Effector memory CD8-positive, alpha-beta T cell (primary cell): ENCODE data around the gene TMEM181.
"Not testable (repeated sequence)": the region's sequence is repeated elsewhere in the genome, so short reads cannot be mapped to it uniquely, and the experiment has no call there.

Source experiments
- ATAC-seq: fragments of 150-1000 bp; cut with Tn5 transposase; replicated peaks from 2 replicates; pipeline ENCODE4 v1.10.0; 2021; ENCODE audit warnings: mild to moderate bottlenecking, moderate library complexity
- DNase-seq, 3 experiments: peaks; one replicate each; pipeline ENCODE4 v3.0.0; 2021
- H3K27ac Mint-ChIP-seq, 2 donors: one replicate each; pipeline ENCODE4 v1.8.0; 2022; ENCODE audit warnings: mild to moderate bottlenecking in 2 of 2, mixed read lengths in 2 of 2, moderate library complexity in 2 of 2
- H3K27me3 Mint-ChIP-seq, 2 donors: one replicate each; pipeline ENCODE4 v1.8.0; 2022; ENCODE audit warnings: mixed read lengths in 2 of 2
- H3K36me3 Mint-ChIP-seq: one replicate; pipeline ENCODE4 v1.8.0; 2022; ENCODE audit warnings: mild to moderate bottlenecking, moderate library complexity, mixed read lengths; ENCODE audit not compliant: insufficient read depth
- H3K4me1 Mint-ChIP-seq, 2 donors: one replicate each; pipeline ENCODE4 v1.8.0; 2022; ENCODE audit warnings: low read depth in 2 of 2, mixed read lengths in 2 of 2
- H3K4me3 Mint-ChIP-seq, 2 donors: one replicate each; pipeline ENCODE4 v1.8.0; 2022; ENCODE audit warnings: mild to moderate bottlenecking in 2 of 2, mixed read lengths in 2 of 2, moderate library complexity in 2 of 2
- H3K9me3 Mint-ChIP-seq, 2 donors: one replicate each; pipeline ENCODE4 v1.8.0; 2022; ENCODE audit warnings: mixed read lengths in 2 of 2

TMEM181 gene

DNA sequence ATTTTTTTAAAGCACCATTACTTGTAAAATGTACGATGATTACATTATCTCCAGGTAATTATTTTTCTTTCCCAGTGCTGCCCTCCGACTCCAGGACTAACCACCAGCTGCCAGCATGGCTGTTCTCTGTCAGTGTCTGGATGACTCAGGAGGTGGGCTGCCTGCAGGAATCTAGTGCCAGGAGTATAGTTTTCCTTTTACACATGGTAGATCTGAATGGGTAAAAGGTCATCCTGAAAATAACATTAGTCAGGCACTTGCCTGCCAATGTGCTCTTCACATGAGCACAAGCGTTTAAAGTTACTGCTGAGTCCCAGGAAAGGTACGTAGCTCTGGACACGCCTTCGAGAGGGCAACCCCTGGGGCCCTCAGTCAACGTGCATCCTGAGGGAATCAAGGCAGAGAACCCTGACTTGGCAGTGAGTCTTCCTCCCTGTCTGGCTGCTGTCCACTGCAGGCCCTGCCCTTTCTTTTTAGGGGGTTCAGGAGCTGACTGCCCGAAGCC is 82.3 kb downstream of the TMEM181 start:
- Mint-ChIP-seq H3K27ac (peak overlapping the region; percentile 95 to 96), H3K9me3 (no peaks in the 10 kb centered on the region), H3K27me3 (no peaks in the 10 kb centered on the region), H3K36me3 (peaks cover 49% of the 10 kb centered on the region), H3K4me1 (peaks cover 54 to 68% of the 10 kb centered on the region in 2 donors), H3K4me3 (peak overlapping the region; percentile 94 to 97)
- ATAC-seq: no peak
- DNase-seq: no peak

- H3K9me3 Mint-ChIP-seq: no peaks in the 10 kb centered on the region
- no peak for DNase-seq
- peak; percentile 4 for ATAC-seq
- H3K27ac Mint-ChIP-seq: peak overlapping the region; percentile 95 to 96
- peaks cover 46% of the 10 kb centered on the region for H3K36me3 Mint-ChIP-seq
- peak overlapping the region; percentile 94 to 97 for H3K4me3 Mint-ChIP-seq
- no peaks in the 10 kb centered on the region for H3K27me3 Mint-ChIP-seq
- peaks cover 52 to 63% of the 10 kb centered on the region in 2 donors for H3K4me1 Mint-ChIP-seq
Measured at GRCh38 chr6:158643836-158644230, 83.9 kb downstream of the TMEM181 start.

- DNase-seq: peak; percentile 80 to 85 (median 85)
- Mint-ChIP-seq H3K27ac (peak within 1 kb of the TSS; percentile 95 to 96), H3K9me3 (no peaks in the 10 kb centered on the region), H3K27me3 (no peaks in the 10 kb centered on the region), H3K4me1 (peaks cover 55 to 63% of the 10 kb centered on the region in 2 donors), H3K36me3 (peaks cover 46% of the 10 kb centered on the region), H3K4me3 (peak within 1 kb of the TSS; percentile 94 to 97)
- ATAC-seq: peak; percentile 66
Measured at GRCh38 chr6:158644231-158645063, 84.6 kb downstream of the TMEM181 start, which contains the start of gene DYNLT1. Gene DYNLT1 (minus strand): TSS chr6:158644743. CDS start chr6:158644708, 35 bp downstream.

DNA sequence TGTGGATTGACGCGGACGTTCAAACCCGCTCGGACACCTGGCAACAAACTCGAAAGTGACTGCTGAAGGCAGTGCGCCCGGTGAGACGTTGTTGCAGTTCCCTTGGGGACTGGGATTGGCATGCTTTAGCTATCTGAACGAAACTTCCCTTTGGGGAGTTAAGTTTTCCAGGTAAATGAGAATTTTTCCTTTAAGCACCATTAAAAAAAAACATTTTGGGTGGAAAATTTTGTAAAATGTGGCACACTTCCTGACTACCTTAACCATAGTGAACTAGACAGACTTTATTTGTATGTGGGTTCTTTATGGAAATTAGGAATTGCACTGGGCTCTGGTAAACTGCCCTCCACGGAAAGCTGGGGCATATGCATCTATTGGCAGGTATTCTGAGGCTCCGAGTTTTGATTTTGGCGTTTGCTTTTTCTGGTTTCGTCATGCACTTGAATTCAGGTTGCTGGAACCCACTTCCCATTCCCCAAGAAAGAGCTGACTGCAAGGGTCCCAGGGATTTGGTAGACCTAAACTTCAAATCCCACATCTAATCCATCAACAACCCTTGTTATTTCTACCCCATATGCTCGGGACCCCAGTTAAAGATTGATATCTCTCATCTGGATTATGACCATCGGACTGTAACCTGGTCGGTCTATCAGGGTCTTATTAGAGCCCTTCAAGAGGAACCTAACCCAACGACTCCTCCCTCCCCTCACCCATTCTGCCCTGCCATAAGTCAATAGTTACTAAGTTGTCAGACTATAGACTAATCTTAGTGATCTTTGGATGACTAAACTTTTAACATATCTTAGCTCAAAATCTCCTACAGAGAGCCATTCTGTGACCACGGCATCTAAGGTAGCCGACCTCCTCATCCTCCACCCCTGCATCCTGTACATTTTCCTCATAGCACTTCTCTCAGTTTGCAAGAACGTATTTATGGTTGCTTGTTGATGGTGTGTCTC is 85.5 kb downstream of the TMEM181 start:
- Mint-ChIP-seq H3K9me3 (no peaks in the 10 kb centered on the region), H3K27ac (peak overlapping the region; percentile 95 to 96), H3K4me1 (peaks cover 54 to 57% of the 10 kb centered on the region in 2 donors), H3K27me3 (no peaks in the 10 kb centered on the region), H3K4me3 (peak overlapping the region; percentile 94 to 97), H3K36me3 (peaks cover 46% of the 10 kb centered on the region)
- ATAC-seq (no peak), DNase-seq (no peak)

DNA sequence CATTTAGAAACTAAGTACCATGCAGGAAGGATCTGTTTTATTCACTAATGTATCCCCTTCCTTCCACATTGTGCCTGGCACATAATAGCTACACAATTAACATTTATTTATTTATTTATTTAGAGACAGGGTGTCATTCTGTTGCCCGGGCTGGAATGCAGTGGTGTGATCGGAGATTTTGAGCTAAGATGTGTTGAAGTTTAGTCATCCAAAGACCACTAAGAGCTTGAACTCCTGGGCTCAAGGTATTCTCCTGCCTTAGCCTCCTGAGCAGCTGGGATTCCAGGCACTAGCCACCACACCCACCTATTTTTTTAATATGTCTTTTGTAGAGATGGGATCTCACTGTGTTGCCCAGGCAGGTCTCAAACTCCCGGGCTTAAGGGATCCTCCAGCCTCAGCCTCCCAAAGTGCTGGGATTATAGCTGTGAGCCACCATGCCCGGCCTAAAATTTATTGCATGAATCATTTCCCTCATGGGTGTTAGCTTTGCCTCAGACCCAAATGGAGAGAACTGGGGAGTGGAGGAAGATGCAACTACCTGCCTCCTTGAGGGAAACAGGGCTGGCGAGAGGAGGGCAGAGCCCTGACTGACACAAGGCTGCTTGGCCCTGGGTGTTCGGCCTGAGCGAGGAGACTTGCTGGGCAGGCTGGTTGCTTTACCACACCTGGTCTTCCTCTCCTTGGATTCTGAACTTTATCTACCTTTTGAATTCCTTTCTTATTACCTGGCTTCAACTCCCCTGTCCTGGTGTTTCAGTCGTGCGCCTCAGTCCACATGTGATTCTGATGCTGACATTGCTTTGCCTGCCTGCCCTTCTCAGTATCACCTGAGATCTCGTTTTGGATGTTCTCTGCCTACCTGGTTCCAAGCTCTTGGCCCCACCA is 86.4 kb downstream of the TMEM181 start:
- Mint-ChIP-seq H3K4me3 (peak overlapping the region; percentile 94 to 97), H3K27me3 (no peaks in the 10 kb centered on the region), H3K36me3 (peaks cover 48% of the 10 kb centered on the region), H3K27ac (peak overlapping the region; percentile 95 to 96), H3K4me1 (peaks cover 47 to 52% of the 10 kb centered on the region in 2 donors), H3K9me3 (no peaks in the 10 kb centered on the region)
- no peak for ATAC-seq
- no peak for DNase-seq

- Mint-ChIP-seq H3K4me3 (no peak overlapping the region), H3K27me3 (no peaks in the 10 kb centered on the region), H3K9me3 (no peaks in the 10 kb centered on the region), H3K4me1 (peaks cover 41 to 42% of the 10 kb centered on the region in 2 donors), H3K27ac (no peak overlapping the region), H3K36me3 (peaks cover 49% of the 10 kb centered on the region)
- ATAC-seq (no peak), DNase-seq (no peak)
Measured at GRCh38 chr6:158647501-158647900, 87.6 kb downstream of the TMEM181 start.

- ATAC-seq (no peak), DNase-seq (no peak)
- H3K36me3 Mint-ChIP-seq: peaks cover 49% of the 10 kb centered on the region
- H3K27ac Mint-ChIP-seq: peak overlapping the region; percentile 96 to 97
- H3K4me1 Mint-ChIP-seq: peaks cover 42 to 45% of the 10 kb centered on the region in 2 donors
- H3K4me3 Mint-ChIP-seq: peak overlapping the region; percentile 80 to 86
- no peaks in the 10 kb centered on the region for H3K9me3 Mint-ChIP-seq
- no peaks in the 10 kb centered on the region for H3K27me3 Mint-ChIP-seq
Measured at GRCh38 chr6:158648682-158649131, 88.8 kb downstream of the TMEM181 start.

- ATAC-seq (peak; percentile 64), DNase-seq (peak; percentile 80 to 82 (median 80))
- Mint-ChIP-seq H3K27ac (peak within 1 kb of the TSS; percentile 96 to 97), H3K4me3 (peak within 1 kb of the TSS; percentile 80 to 86), H3K9me3 (no peaks in the 10 kb centered on the region), H3K27me3 (no peaks in the 10 kb centered on the region), H3K36me3 (peaks cover 52% of the 10 kb centered on the region), H3K4me1 (peaks cover 48 to 53% of the 10 kb centered on the region in 2 donors)
Measured at GRCh38 chr6:158649289-158650143, 89.6 kb downstream of the TMEM181 start, which contains the start of gene SYTL3. Gene SYTL3 (plus strand): TSS chr6:158650054. CDS start chr6:158663269, 13,215 bp downstream.

GRCh38 chr6:158651981-158652737 is 92.3 kb downstream of the TMEM181 start:
- Mint-ChIP-seq H3K36me3 (peaks cover 62% of the 10 kb centered on the region), H3K4me3 (peak overlapping the region; percentile 80 to 86), H3K27ac (peak overlapping the region; percentile 97), H3K4me1 (peaks cover 54 to 56% of the 10 kb centered on the region in 2 donors)
- ATAC-seq, DNase-seq, H3K9me3 Mint-ChIP-seq, H3K27me3 Mint-ChIP-seq: not testable (repeated sequence)

DNA sequence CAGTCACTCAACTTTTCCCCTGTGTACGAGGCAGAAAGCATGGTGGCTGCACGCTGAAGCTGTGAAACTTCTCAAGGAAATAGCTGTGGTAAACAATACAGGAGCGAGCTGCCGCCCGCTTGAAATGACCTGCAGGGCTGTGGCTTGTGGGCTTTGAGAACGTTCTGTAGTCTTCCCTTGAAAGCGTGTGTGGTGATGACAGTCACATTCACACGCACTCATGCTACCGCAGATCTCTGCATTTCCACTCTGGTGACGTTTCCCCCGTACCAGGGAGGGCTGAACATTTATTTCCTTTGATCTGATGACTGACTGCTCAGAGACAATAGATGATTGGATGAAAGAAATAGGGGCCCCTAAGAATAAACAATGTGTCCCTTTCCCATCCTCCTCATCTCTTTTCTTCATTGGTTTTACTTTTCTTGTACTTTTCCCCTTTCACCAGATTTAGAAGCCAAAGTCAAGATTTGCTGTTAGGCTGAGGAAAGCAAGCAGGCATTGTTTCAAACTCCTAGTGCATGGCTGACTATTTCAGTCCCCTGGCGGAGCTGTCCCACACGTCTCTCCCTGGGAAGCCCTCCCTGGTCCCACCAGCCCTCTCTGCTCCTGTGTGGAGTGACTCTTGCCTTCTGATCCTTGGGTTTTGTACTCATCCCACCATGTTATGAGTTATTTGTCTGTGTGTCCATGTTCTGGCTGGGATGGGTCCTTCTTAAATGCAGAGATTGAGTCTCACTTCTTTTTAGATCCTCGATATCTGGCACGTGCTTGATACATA is 93.9 kb downstream of the TMEM181 start:
- ATAC-seq (peak; percentile 74), DNase-seq (peak; percentile 85 to 87 (median 86))
- Mint-ChIP-seq H3K9me3 (no peaks in the 10 kb centered on the region), H3K4me1 (peaks cover 52% of the 10 kb centered on the region in 2 donors), H3K27ac (peak overlapping the region; percentile 97), H3K4me3 (peak overlapping the region; percentile 80 to 86), H3K36me3 (peaks cover 71% of the 10 kb centered on the region), H3K27me3 (no peaks in the 10 kb centered on the region)
